HUES48 (cell line): Measurements from ENCODE around the gene CDKL5.

Experiments
- H3K27ac ChIP-seq: one replicate; pipeline ENCODE4 v1.7.0; 2013; ENCODE audit warnings: low read depth, low read length, inconsistent platforms
- H3K27me3 ChIP-seq: 2 replicates; pipeline ENCODE4 v1.6.1; 2013; ENCODE audit warnings: mild to moderate bottlenecking, low read length; ENCODE audit not compliant: control insufficient read depth, insufficient read depth
- H3K36me3 ChIP-seq: 2 replicates; pipeline ENCODE4 v1.6.1; 2013; ENCODE audit warnings: low read length; ENCODE audit not compliant: control insufficient read depth, insufficient read depth
- H3K4me1 ChIP-seq: 2 replicates; pipeline ENCODE4 v1.6.1; 2013; ENCODE audit warnings: mild to moderate bottlenecking, low read length; ENCODE audit not compliant: control insufficient read depth, insufficient read depth
- H3K4me3 ChIP-seq: 2 replicates; pipeline ENCODE4 v1.5.1; 2013; ENCODE audit warnings: mild to moderate bottlenecking, low read depth, low read length
- H3K9ac ChIP-seq: 2 replicates; pipeline ENCODE4 v1.6.1; 2013; ENCODE audit warnings: mild to moderate bottlenecking, low read depth, low read length, moderate library complexity
- H3K9me3 ChIP-seq: 2 replicates; pipeline ENCODE4 v1.6.1; 2013; ENCODE audit warnings: low read length; ENCODE audit not compliant: control insufficient read depth, insufficient read depth

The CDKL5 gene

GRCh38 chrX:18455384-18455783, 30.0 kb downstream of the CDKL5 start:
- Histone ChIP-seq H3K36me3 (no peaks in the 10 kb centered on the region), H3K27ac (no peak overlapping the region), H3K9ac (no peak overlapping the region), H3K4me1 (no peaks in the 10 kb centered on the region), H3K4me3 (no peak overlapping the region), H3K27me3 (no peaks in the 10 kb centered on the region), H3K9me3 (peaks cover 14% of the 10 kb centered on the region; the same call in 1 of the 2 replicates)

GRCh38 chrX:18457000-18457399, 31.6 kb downstream of the CDKL5 start:
- Histone ChIP-seq H3K27me3 (no peaks in the 10 kb centered on the region), H3K36me3 (no peaks in the 10 kb centered on the region), H3K4me1 (peaks cover 6% of the 10 kb centered on the region; the same call in 1 of the 2 replicates), H3K27ac (no peak overlapping the region), H3K9ac (no peak overlapping the region), H3K9me3 (peaks cover 14% of the 10 kb centered on the region), H3K4me3 (no peak overlapping the region)

GRCh38 chrX:18461431-18461830, 36.0 kb downstream of the CDKL5 start:
- Histone ChIP-seq H3K9ac (no peak overlapping the region), H3K36me3 (no peaks in the 10 kb centered on the region), H3K4me3 (no peak overlapping the region), H3K27me3 (no peaks in the 10 kb centered on the region), H3K27ac (peak overlapping the region; percentile 69), H3K9me3 (peaks cover 14% of the 10 kb centered on the region), H3K4me1 (peaks cover 6% of the 10 kb centered on the region; the same call in 1 of the 2 replicates)

GRCh38 chrX:18464499-18464898, 39.1 kb downstream of the CDKL5 start:
- Histone ChIP-seq H3K9ac (no peak overlapping the region), H3K27ac (no peak overlapping the region), H3K4me3 (no peak overlapping the region), H3K27me3 (no peaks in the 10 kb centered on the region), H3K4me1 (peaks cover 6% of the 10 kb centered on the region; the same call in 1 of the 2 replicates), H3K9me3 (peaks cover 8% of the 10 kb centered on the region), H3K36me3 (no peaks in the 10 kb centered on the region)

- no peak overlapping the region for H3K9ac ChIP-seq
- H3K9me3 ChIP-seq = peaks cover 8% of the 10 kb centered on the region
- H3K36me3 ChIP-seq = no peaks in the 10 kb centered on the region
- H3K27me3 ChIP-seq = no peaks in the 10 kb centered on the region
- H3K4me1 ChIP-seq = peaks cover 6% of the 10 kb centered on the region; the same call in 1 of the 2 replicates
- H3K4me3 ChIP-seq = no peak overlapping the region
- no peak overlapping the region for H3K27ac ChIP-seq
Observed at GRCh38 chrX:18465051-18465450, 39.6 kb downstream of the CDKL5 start.

GRCh38 chrX:18468599-18468998, 43.2 kb downstream of the CDKL5 start:
- H3K4me1 ChIP-seq = no peaks in the 10 kb centered on the region
- H3K27ac ChIP-seq = no peak overlapping the region
- H3K9ac ChIP-seq = no peak overlapping the region
- H3K27me3 ChIP-seq = no peaks in the 10 kb centered on the region
- no peaks in the 10 kb centered on the region for H3K36me3 ChIP-seq
- peaks cover 3% of the 10 kb centered on the region; the same call in 1 of the 2 replicates for H3K9me3 ChIP-seq
- H3K4me3 ChIP-seq = no peak overlapping the region

- H3K4me3 ChIP-seq = no peak overlapping the region
- H3K27ac ChIP-seq = no peak overlapping the region
- peaks cover 3% of the 10 kb centered on the region; the same call in 1 of the 2 replicates for H3K9me3 ChIP-seq
- H3K9ac ChIP-seq = no peak overlapping the region
- no peaks in the 10 kb centered on the region for H3K4me1 ChIP-seq
- H3K36me3 ChIP-seq = no peaks in the 10 kb centered on the region
- no peaks in the 10 kb centered on the region for H3K27me3 ChIP-seq
Observed at GRCh38 chrX:18471296-18471695, 45.9 kb downstream of the CDKL5 start.

- no peak overlapping the region for H3K27ac ChIP-seq
- H3K9ac ChIP-seq = no peak overlapping the region
- no peaks in the 10 kb centered on the region for H3K36me3 ChIP-seq
- no peaks in the 10 kb centered on the region for H3K4me1 ChIP-seq
- H3K27me3 ChIP-seq = no peaks in the 10 kb centered on the region
- H3K4me3 ChIP-seq = no peak overlapping the region
- peaks cover 23% of the 10 kb centered on the region; the same call in 1 of the 2 replicates for H3K9me3 ChIP-seq
Observed at GRCh38 chrX:18490806-18491555, 65.6 kb downstream of the CDKL5 start.

- no peak overlapping the region for H3K9ac ChIP-seq
- no peaks in the 10 kb centered on the region for H3K27me3 ChIP-seq
- H3K27ac ChIP-seq = no peak overlapping the region
- H3K4me1 ChIP-seq = no peaks in the 10 kb centered on the region
- H3K36me3 ChIP-seq = no peaks in the 10 kb centered on the region
- H3K4me3 ChIP-seq = no peak overlapping the region
- H3K9me3 ChIP-seq = peaks cover 23% of the 10 kb centered on the region; the same call in 1 of the 2 replicates
Observed at GRCh38 chrX:18491587-18492340, 66.4 kb downstream of the CDKL5 start.

- Histone ChIP-seq H3K36me3 (no peaks in the 10 kb centered on the region), H3K9ac (no peak overlapping the region), H3K9me3 (peaks cover 23% of the 10 kb centered on the region), H3K4me1 (peaks cover 4% of the 10 kb centered on the region; the same call in 1 of the 2 replicates), H3K4me3 (no peak overlapping the region), H3K27me3 (no peaks in the 10 kb centered on the region), H3K27ac (no peak overlapping the region)
Observed at GRCh38 chrX:18534949-18535348, 109.5 kb downstream of the CDKL5 start.

- Histone ChIP-seq H3K9me3 (peaks cover 22% of the 10 kb centered on the region), H3K36me3 (no peaks in the 10 kb centered on the region), H3K27ac (no peak overlapping the region), H3K27me3 (no peaks in the 10 kb centered on the region), H3K4me1 (peaks cover 7% of the 10 kb centered on the region), H3K9ac (no peak overlapping the region), H3K4me3 (no peak overlapping the region)
Observed at GRCh38 chrX:18537068-18537467, 111.7 kb downstream of the CDKL5 start.
